Thyroid gland (tissue), 4 donors: ENCODE measurements around the gene DUSP15.

Experiments
- CTCF ChIP-seq, 6 experiments: fragments of 200-600 bp in 3 of 6; fragments of 450-650 bp in 3 of 6; sonication (generic) in 3 of 6; IDR thresholded peaks; one replicate each; pipeline ENCODE4 v1.5.1; 2016 to 2019; ENCODE audit warnings: antibody characterized with exemption in 6 of 6, mild to moderate bottlenecking in 2 of 6, inconsistent platforms in 1 of 6, moderate library complexity in 1 of 6
- POLR2A ChIP-seq, 2 donors: fragments of 450-650 bp; IDR thresholded peaks; one replicate each; pipeline ENCODE4 v1.6.1; 2017; ENCODE audit warnings: antibody characterized with exemption in 2 of 2, mild to moderate bottlenecking in 2 of 2, moderate library complexity in 1 of 2

GRCh38 chr20:31870726-31871617 is 645 bp upstream of the DUSP15 start:
- no peak for TF ChIP-seq CTCF (IDR thresholded peaks at IDR 0.05)
- TF ChIP-seq POLR2A (IDR thresholded peaks at IDR 0.05), result no peak
